Measurements from ENCODE around the gene GMDS. TPM values are rescaled to one million over a fixed set of nuclear protein-coding genes. Genes with fewer than 3 reads are reported as not detected.

GMDS gene
- polyA plus RNA-seq, 1 of the 3 experiments (the other 2 are of a cell fraction), result 12.3 TPM

DNA sequence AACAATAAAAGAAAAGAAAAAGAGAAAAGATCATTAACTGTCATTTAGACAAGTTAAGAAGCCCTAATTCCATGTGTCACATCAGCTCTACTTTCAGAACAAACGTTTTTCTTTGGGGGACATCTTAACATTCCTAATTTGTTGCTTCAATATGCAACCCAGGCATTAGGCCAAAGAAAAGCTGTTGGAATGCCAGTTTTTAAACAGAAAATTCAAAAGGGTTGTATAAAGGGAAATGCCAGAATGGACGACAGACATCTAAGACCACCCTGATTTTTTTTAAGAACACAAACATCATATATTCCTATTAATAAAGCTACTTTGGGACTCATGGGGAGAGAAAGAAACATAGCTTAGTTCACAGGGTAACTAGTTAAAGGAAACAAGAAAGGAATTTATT lies 315.0 kb downstream of the GMDS start:
- Histone ChIP-seq H3K36me3 (replicated peaks in 1 of 2; ENCODE audit: control insufficient read depth in 1 of 2, insufficient read depth in 2 of 2, low read length in 1 of 2) (no peaks in the 10 kb centered on the region), H3K4me3 (ENCODE audit: low read depth in 2 of 2, low read length in 1 of 2) (no peak overlapping the region), H3K9me3 (no peaks in the 10 kb centered on the region), H2AFZ (ENCODE audit: low read depth) (no peak overlapping the region), H3K9me2 (no peaks in the 10 kb centered on the region), H3K9ac (no peak overlapping the region), H3K4me1 (ENCODE audit: control insufficient read depth in 1 of 2, insufficient read depth in 2 of 2, low read depth in 1 of 2, low read length in 1 of 2) (peaks cover 0 to 5% of the 10 kb centered on the region in 2 experiments; a peak in 1 of 4 replicates), H3K4me2 (no peak overlapping the region), H3K79me2 (ENCODE audit: insufficient read depth) (no peaks in the 10 kb centered on the region), H3K27ac (ENCODE audit: low read depth in 2 of 2, low read length in 1 of 2) (peak overlapping the region in 1 of 2 experiments; percentile 9; a peak in 1 of 4 replicates), H3K27me3 (ENCODE audit: insufficient read depth) (no peaks in the 10 kb centered on the region), H4K20me1 (ENCODE audit: insufficient read depth) (no peaks in the 10 kb centered on the region), H3F3A (replicated peaks; ENCODE audit: insufficient read depth) (no peaks in the 10 kb centered on the region)
- POLR2A ChIA-PET, result no interaction called here
- DNase-seq, result no peak
- 87% methylated on average over 2 of the region's 2 CpGs for WGBS (ENCODE audit: low lambda C conversion rate)
- TF ChIP-seq, protein P1, sequence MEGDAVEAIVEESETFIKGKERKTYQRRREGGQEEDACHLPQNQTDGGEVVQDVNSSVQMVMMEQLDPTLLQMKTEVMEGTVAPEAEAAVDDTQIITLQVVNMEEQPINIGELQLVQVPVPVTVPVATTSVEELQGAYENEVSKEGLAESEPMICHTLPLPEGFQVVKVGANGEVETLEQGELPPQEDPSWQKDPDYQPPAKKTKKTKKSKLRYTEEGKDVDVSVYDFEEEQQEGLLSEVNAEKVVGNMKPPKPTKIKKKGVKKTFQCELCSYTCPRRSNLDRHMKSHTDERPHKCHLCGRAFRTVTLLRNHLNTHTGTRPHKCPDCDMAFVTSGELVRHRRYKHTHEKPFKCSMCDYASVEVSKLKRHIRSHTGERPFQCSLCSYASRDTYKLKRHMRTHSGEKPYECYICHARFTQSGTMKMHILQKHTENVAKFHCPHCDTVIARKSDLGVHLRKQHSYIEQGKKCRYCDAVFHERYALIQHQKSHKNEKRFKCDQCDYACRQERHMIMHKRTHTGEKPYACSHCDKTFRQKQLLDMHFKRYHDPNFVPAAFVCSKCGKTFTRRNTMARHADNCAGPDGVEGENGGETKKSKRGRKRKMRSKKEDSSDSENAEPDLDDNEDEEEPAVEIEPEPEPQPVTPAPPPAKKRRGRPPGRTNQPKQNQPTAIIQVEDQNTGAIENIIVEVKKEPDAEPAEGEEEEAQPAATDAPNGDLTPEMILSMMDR (IDR thresholded peaks at IDR 0.05), result no peak
- TF ChIP-seq FOXM1 (IDR thresholded peaks at IDR 0.05; ENCODE audit: low read depth) (no peak), MEF2A (IDR thresholded peaks at IDR 0.05; ENCODE audit: borderline replicate concordance, low read depth) (no peak), FOSL2 (IDR thresholded peaks at IDR 0.05; ENCODE audit: borderline replicate concordance, low read depth) (no peak), YY1 (IDR thresholded peaks at IDR 0.05; ENCODE audit: low read depth) (no peak), SIN3A (IDR thresholded peaks at IDR 0.05; ENCODE audit: borderline replicate concordance, low read depth, low read length) (no peak), CHD2 (IDR thresholded peaks at IDR 0.05; ENCODE audit: low read length, partially characterized antibody) (no peak), TAF1 (IDR thresholded peaks at IDR 0.05; ENCODE audit: borderline replicate concordance, low read depth, low read length) (no peak), EZH2phosphoT487 (IDR thresholded peaks at IDR 0.05; ENCODE audit: borderline replicate concordance, low read depth) (no peak)
- TF ChIP-seq, protein P2, sequence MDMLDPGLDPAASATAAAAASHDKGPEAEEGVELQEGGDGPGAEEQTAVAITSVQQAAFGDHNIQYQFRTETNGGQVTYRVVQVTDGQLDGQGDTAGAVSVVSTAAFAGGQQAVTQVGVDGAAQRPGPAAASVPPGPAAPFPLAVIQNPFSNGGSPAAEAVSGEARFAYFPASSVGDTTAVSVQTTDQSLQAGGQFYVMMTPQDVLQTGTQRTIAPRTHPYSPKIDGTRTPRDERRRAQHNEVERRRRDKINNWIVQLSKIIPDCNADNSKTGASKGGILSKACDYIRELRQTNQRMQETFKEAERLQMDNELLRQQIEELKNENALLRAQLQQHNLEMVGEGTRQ (IDR thresholded peaks at IDR 0.05; ENCODE audit: borderline replicate concordance, low read depth, low read length), result no peak
- TF ChIP-seq, protein P3, sequence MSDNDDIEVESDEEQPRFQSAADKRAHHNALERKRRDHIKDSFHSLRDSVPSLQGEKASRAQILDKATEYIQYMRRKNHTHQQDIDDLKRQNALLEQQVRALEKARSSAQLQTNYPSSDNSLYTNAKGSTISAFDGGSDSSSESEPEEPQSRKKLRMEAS (IDR thresholded peaks at IDR 0.05; ENCODE audit: low read depth), result no peak
- TF ChIP-seq, protein P4, sequence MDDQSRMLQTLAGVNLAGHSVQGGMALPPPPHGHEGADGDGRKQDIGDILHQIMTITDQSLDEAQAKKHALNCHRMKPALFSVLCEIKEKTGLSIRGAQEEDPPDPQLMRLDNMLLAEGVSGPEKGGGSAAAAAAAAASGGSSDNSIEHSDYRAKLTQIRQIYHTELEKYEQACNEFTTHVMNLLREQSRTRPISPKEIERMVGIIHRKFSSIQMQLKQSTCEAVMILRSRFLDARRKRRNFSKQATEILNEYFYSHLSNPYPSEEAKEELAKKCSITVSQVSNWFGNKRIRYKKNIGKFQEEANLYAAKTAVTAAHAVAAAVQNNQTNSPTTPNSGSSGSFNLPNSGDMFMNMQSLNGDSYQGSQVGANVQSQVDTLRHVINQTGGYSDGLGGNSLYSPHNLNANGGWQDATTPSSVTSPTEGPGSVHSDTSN (IDR thresholded peaks at IDR 0.05), result no peak
- TF ChIP-seq, protein P5, sequence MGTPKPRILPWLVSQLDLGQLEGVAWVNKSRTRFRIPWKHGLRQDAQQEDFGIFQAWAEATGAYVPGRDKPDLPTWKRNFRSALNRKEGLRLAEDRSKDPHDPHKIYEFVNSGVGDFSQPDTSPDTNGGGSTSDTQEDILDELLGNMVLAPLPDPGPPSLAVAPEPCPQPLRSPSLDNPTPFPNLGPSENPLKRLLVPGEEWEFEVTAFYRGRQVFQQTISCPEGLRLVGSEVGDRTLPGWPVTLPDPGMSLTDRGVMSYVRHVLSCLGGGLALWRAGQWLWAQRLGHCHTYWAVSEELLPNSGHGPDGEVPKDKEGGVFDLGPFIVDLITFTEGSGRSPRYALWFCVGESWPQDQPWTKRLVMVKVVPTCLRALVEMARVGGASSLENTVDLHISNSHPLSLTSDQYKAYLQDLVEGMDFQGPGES (IDR thresholded peaks at IDR 0.05; ENCODE audit: low read depth, low read length), result no peak
- CTCF ChIA-PET, result interaction anchor here (0.6 kb wide), 1 partner anchor 28 kb away, joined by 3 read pairs; no protein-coding TSS in a partner anchor

All from SK-N-SH (cell line).